HG03571 (cell line): ENCODE measurements around the gene ABCG2.
"Not testable (repeated sequence)": the region's sequence is repeated elsewhere in the genome, so short reads cannot be mapped to it uniquely, and the experiment has no call there.

Experiments used
- ATAC-seq: cut with Tn5 transposase; IDR thresholded peaks from one replicate; pipeline ENCODE4 v1.9.1; 2021; ENCODE audit not compliant: unreplicated experiment

The ABCG2 gene

GRCh38 chr4:88169298-88169697, 10.9 kb upstream of the ABCG2 start:
- ATAC-seq: no peak

- no peak for ATAC-seq
Measured at GRCh38 chr4:88166608-88167007, 8.2 kb upstream of the ABCG2 start.

GRCh38 chr4:88163336-88163735, 4.9 kb upstream of the ABCG2 start:
- ATAC-seq: no peak

- ATAC-seq: no peak
Measured at GRCh38 chr4:88162626-88163025, 4.2 kb upstream of the ABCG2 start.

GRCh38 chr4:88159229-88159725, 838 bp upstream of the ABCG2 start:
- ATAC-seq: no peak

GRCh38 chr4:88158038-88158488, 376 bp downstream of the ABCG2 start:
- no peak for ATAC-seq

GRCh38 chr4:88152331-88152730, 6.1 kb downstream of the ABCG2 start:
- ATAC-seq: not testable (repeated sequence)

GRCh38 chr4:88148560-88148959, 9.9 kb downstream of the ABCG2 start:
- ATAC-seq: no peak

GRCh38 chr4:88147799-88148217, 10.6 kb downstream of the ABCG2 start:
- ATAC-seq: no peak

- no peak for ATAC-seq
Measured at GRCh38 chr4:88146891-88147290, 11.5 kb downstream of the ABCG2 start.

- no peak for ATAC-seq
Measured at GRCh38 chr4:88144866-88145300, 13.6 kb downstream of the ABCG2 start.

- no peak for ATAC-seq
Measured at GRCh38 chr4:88144048-88144447, 14.4 kb downstream of the ABCG2 start.

- ATAC-seq: no peak
Measured at GRCh38 chr4:88143504-88143903, 14.9 kb downstream of the ABCG2 start.

GRCh38 chr4:88138561-88138960, 19.9 kb downstream of the ABCG2 start:
- no peak for ATAC-seq

- no peak for ATAC-seq
Measured at GRCh38 chr4:88137112-88137511, 21.3 kb downstream of the ABCG2 start.

- no peak for ATAC-seq
Measured at GRCh38 chr4:88136249-88136648, 22.2 kb downstream of the ABCG2 start.

GRCh38 chr4:88135356-88135663, 23.1 kb downstream of the ABCG2 start:
- ATAC-seq: no peak

GRCh38 chr4:88134536-88135355, 23.7 kb downstream of the ABCG2 start:
- ATAC-seq: no peak

GRCh38 chr4:88134111-88134510, 24.3 kb downstream of the ABCG2 start:
- ATAC-seq: no peak

GRCh38 chr4:88130544-88131305, 27.7 kb downstream of the ABCG2 start:
- ATAC-seq: no peak

GRCh38 chr4:88130003-88130402, 28.4 kb downstream of the ABCG2 start:
- ATAC-seq: no peak

- not testable (repeated sequence) for ATAC-seq
Measured at GRCh38 chr4:88122260-88122659, 36.2 kb downstream of the ABCG2 start.
